IMR-90 (cell line): ENCODE results near the gene ITGA6. TPM values are rescaled to one million over a fixed set of nuclear protein-coding genes. Genes with fewer than 3 reads are reported as not detected.

Experiments
- ATAC-seq: fragments of 200-7000 bp; cut with Tn5 transposase; 2 replicates; pipeline ENCODE4 v1.9.1; 2020; ENCODE audit warnings: low read depth, mild to moderate bottlenecking, moderate library complexity
- BruUV-seq: library from RNA; stranded (reverse); fragments of 400-500 nt; replicated peaks from 2 replicates; lab custom pipeline; 2021; lab: Mats Ljungman, UMichigan
- CTCF ChIA-PET: fragments of 300-600 bp; formaldehyde crosslinking; extraction: SDS; loops from one replicate; lab custom pipeline; 2021; ENCODE audit warnings: antibody characterized with exemption; lab: Yijun Ruan, JAX
- POLR2A ChIA-PET: fragments of 300-600 bp; sonication (Branson Sonifier 250); formaldehyde crosslinking; loops from one replicate; lab custom pipeline; 2022; ENCODE audit warnings: antibody characterized with exemption; ENCODE audit not compliant: unreplicated experiment; lab: Charles Lee
- DNase-seq: peaks from one replicate; pipeline ENCODE4 v3.0.0; 2013
- H2AFZ ChIP-seq: replicated peaks from 2 replicates; pipeline ENCODE3; 2013; ENCODE audit warnings: low read length, mild to moderate bottlenecking; ENCODE audit not compliant: poor library complexity
- H2AK5ac ChIP-seq: 2 replicates; pipeline ENCODE4 v1.6.1; 2013; ENCODE audit warnings: low read depth, low read length, inconsistent platforms
- H2AK9ac ChIP-seq: replicated peaks from 2 replicates; pipeline ENCODE3; 2013; ENCODE audit warnings: mild to moderate bottlenecking, low read depth, low read length, moderate library complexity; ENCODE audit not compliant: poor library complexity
- H2BK120ac ChIP-seq: 2 replicates; pipeline ENCODE4 v1.6.1; 2013; ENCODE audit warnings: low read depth, low read length, inconsistent platforms
- H2BK15ac ChIP-seq: 3 replicates; pipeline ENCODE4 v1.6.1; 2013; ENCODE audit warnings: low read depth, low read length, inconsistent platforms
- H2BK20ac ChIP-seq: 2 replicates; pipeline ENCODE4 v1.6.1; 2013; ENCODE audit warnings: low read depth, mild to moderate bottlenecking, inconsistent platforms, low read length, moderate library complexity
- H2BK5ac ChIP-seq: 2 replicates; pipeline ENCODE4 v1.6.1; 2013; ENCODE audit warnings: mild to moderate bottlenecking, low read depth, low read length, inconsistent platforms; ENCODE audit not compliant: poor library complexity, severe bottlenecking
- H3K14ac ChIP-seq: replicated peaks from 2 replicates; pipeline ENCODE4 v1.6.1; 2013; ENCODE audit warnings: low read depth, low read length, inconsistent platforms
- H3K18ac ChIP-seq: 2 replicates; pipeline ENCODE4 v1.6.1; 2013; ENCODE audit warnings: low read depth, low read length, control low read depth
- H3K23ac ChIP-seq: 2 replicates; pipeline ENCODE4 v1.6.1; 2013; ENCODE audit warnings: low read depth, low read length, inconsistent platforms
- H3K27ac ChIP-seq: 2 replicates; pipeline ENCODE4 v1.5.1; 2013; ENCODE audit warnings: mild to moderate bottlenecking, control low read depth, low read length; ENCODE audit not compliant: insufficient read depth
- H3K27me3 ChIP-seq: 2 replicates; pipeline ENCODE4 v1.6.1; 2013; ENCODE audit warnings: low read length; ENCODE audit not compliant: control insufficient read depth, insufficient read depth
- H3K36me3 ChIP-seq: 2 replicates; pipeline ENCODE4 v1.6.1; 2013; ENCODE audit warnings: low read length, mixed read lengths; ENCODE audit not compliant: control insufficient read depth, insufficient read depth
- H3K4ac ChIP-seq: 2 replicates; pipeline ENCODE4 v1.6.1; 2013; ENCODE audit warnings: low read depth, low read length, inconsistent platforms
- H3K4me1 ChIP-seq: 2 replicates; pipeline ENCODE4 v1.6.1; 2013; ENCODE audit warnings: low read length, mixed read lengths; ENCODE audit not compliant: control insufficient read depth, insufficient read depth
- H3K4me2 ChIP-seq: 2 replicates; pipeline ENCODE4 v1.6.1; 2013; ENCODE audit warnings: low read depth, mild to moderate bottlenecking, control low read depth, low read length, moderate library complexity
- H3K4me3 ChIP-seq: 2 replicates; pipeline ENCODE4 v1.5.1; 2013; ENCODE audit warnings: low read depth, mild to moderate bottlenecking, control low read depth, low read length, moderate library complexity; ENCODE audit not compliant: insufficient read depth
- H3K56ac ChIP-seq: 2 replicates; pipeline ENCODE4 v1.6.1; 2013; ENCODE audit warnings: low read length, inconsistent platforms; ENCODE audit not compliant: insufficient read depth; ENCODE audit errors: extremely low read depth
- H3K79me1 ChIP-seq, 2 experiments: 2 replicates each; pipeline ENCODE4 v1.6.1; 2013; ENCODE audit warnings: low read length in 2 of 2, inconsistent platforms in 1 of 2, low read depth in 1 of 2
- H3K9ac ChIP-seq: 2 replicates; pipeline ENCODE4 v1.6.1; 2013; ENCODE audit warnings: low read depth, low read length, control low read depth
- H3K9me1 ChIP-seq: 2 replicates; pipeline ENCODE4 v1.6.1; 2013; ENCODE audit warnings: low read length, inconsistent platforms; ENCODE audit not compliant: insufficient read depth
- H3K9me3 ChIP-seq: 2 replicates; pipeline ENCODE4 v1.6.1; 2013; ENCODE audit warnings: low read length; ENCODE audit not compliant: control insufficient read depth, insufficient read depth
- H4K20me1 ChIP-seq: 2 replicates; pipeline ENCODE4 v1.6.1; 2013; ENCODE audit warnings: low read length, inconsistent platforms; ENCODE audit not compliant: insufficient read depth
- H4K5ac ChIP-seq: 2 replicates; pipeline ENCODE4 v1.6.1; 2013; ENCODE audit warnings: mild to moderate bottlenecking, low read depth, low read length, control low read depth
- H4K8ac ChIP-seq, 2 experiments: 2 replicates each; pipeline ENCODE4 v1.6.1; 2013; ENCODE audit warnings: low read depth in 2 of 2, low read length in 2 of 2, control low read depth in 1 of 2, inconsistent platforms in 1 of 2
- H4K91ac ChIP-seq: 2 replicates; pipeline ENCODE4 v1.6.1; 2013; ENCODE audit warnings: low read depth, low read length, inconsistent platforms; ENCODE audit not compliant: insufficient read depth
- BHLHE40 ChIP-seq: fragments of 150-350 bp; IDR thresholded peaks from 2 replicates; pipeline ENCODE4 v1.6.1; 2016; ENCODE audit warnings: mild to moderate bottlenecking, low read depth, low read length
- RCOR1 ChIP-seq: IDR thresholded peaks from 2 replicates; pipeline ENCODE4 v1.6.1; 2012; ENCODE audit warnings: mild to moderate bottlenecking, low read length, improper control_type of control experiment; ENCODE audit not compliant: insufficient replicate concordance
- RFX5 ChIP-seq: IDR thresholded peaks from 2 replicates; pipeline ENCODE4 v1.8.0; 2012; ENCODE audit warnings: low read depth, mild to moderate bottlenecking, low read length, moderate library complexity
- whole genome bisulfite sequencing, 2 experiments: methylation state at CpG; one replicate each; pipeline versions ENCODE4 v1.1.5 to v1.1.7; 2013; ENCODE audit warnings: missing lambda C conversion rate in 2 of 2; ENCODE audit not compliant: insufficient read length in 1 of 2; ENCODE audit errors: extremely low coverage in 2 of 2; 5-methylcytosine and 5-hydroxymethylcytosine counted together
- dilution Hi-C: fragments of 300-500 bp; cut with HindIII; formaldehyde crosslinking; loops from one replicate; pipeline ENCODE4 v1.14.3; 2018; ENCODE audit warnings: low sequenced_read_pairs; ENCODE audit not compliant: unreplicated experiment
- in situ Hi-C: fragments of 300-500 bp; cut with MboI; formaldehyde crosslinking; loops from 3 replicates; pipeline ENCODE4 v1.14.3; 2019; ENCODE audit warnings: low sequenced_read_pairs, inconsistent platforms, mixed read lengths
- intact Hi-C: fragments of 100-400 bp; cut with micrococcal nuclease; formaldehyde crosslinking; loops from 2 replicates; pipeline ENCODE4 v1.10.0; 2022
- polyA plus RNA-seq, 3 experiments: library from polyadenylated mRNA; depleted of rRNA; stranded (reverse); fragments of >200 nt; gene quantifications; 2 replicates each; pipeline ENCODE4 v1.2.3, GENCODE V29; 2012; ENCODE audit warnings: low replicate concordance in 1 of 3
- total RNA-seq: library from RNA; depleted of rRNA; stranded (reverse); fragments of >200 nt; gene quantifications from 2 replicates; pipeline ENCODE4 v1.2.3, GENCODE V29; 2012
- TF ChIP-seq, protein P1 (sequence below): conservative IDR thresholded peaks from 2 replicates; pipeline ENCODE4 v1.5.1; 2012; ENCODE audit warnings: mild to moderate bottlenecking, low read depth, low read length, improper control_type of control experiment
- TF ChIP-seq, protein P2 (sequence below): fragments of 150-350 bp; IDR thresholded peaks from 2 replicates; pipeline ENCODE4 v1.6.1; 2017; ENCODE audit warnings: mild to moderate bottlenecking, antibody characterized with exemption, low read length, low read depth

Gene ITGA6
- total and polyA plus RNA-seq, 2 of the 4 experiments (the other 2 are of a cell fraction) = 12.5 to 43.9 TPM

DNA sequence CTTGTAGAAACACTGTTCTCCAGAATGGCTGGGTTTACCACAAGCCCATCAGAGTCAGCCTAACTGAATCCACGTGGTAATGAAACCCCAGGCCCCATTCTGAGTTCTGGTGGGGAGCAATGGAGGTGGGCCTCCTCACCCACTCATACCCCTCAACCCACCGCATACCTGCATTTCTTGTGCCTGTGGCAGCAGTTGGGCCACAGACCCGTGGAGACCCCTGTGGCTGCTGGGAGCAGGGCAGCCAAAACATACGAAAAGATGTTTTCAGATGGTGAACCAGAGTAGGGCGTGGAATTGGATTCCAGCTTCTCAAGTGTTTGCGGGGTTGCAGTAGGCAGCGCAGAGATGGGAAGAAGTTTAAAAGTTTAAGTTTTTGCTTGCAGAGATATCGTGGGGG, 51.0 kb downstream of the ITGA6 start:
- Histone ChIP-seq H2AK5ac (no peak overlapping the region), H3K79me1 (peaks cover 0 to 2% of the 10 kb centered on the region in 2 experiments; a peak in 1 of 4 replicates), H3K23ac (no peak overlapping the region), H3K18ac (no peak overlapping the region), H4K8ac (no peak overlapping the region), H2BK120ac (no peak overlapping the region), H3K56ac (no peak overlapping the region), H2AFZ (no peak overlapping the region), H3K9me1 (peaks cover 2% of the 10 kb centered on the region; the same call in 1 of the 2 replicates), H3K27ac (no peak overlapping the region), H2BK5ac (no peak overlapping the region), H3K27me3 (no peaks in the 10 kb centered on the region), H3K4me3 (no peak overlapping the region), H3K9ac (no peak overlapping the region), H3K9me3 (no peaks in the 10 kb centered on the region), H2AK9ac (no peak overlapping the region), H2BK20ac (no peak overlapping the region), H3K36me3 (peaks cover 2% of the 10 kb centered on the region; the same call in 1 of the 2 replicates), H3K14ac (no peak overlapping the region), H4K20me1 (no peaks in the 10 kb centered on the region), H3K4ac (no peak overlapping the region), H3K4me1 (peaks cover 6% of the 10 kb centered on the region), H4K91ac (no peak overlapping the region), H3K4me2 (no peak overlapping the region), H4K5ac (no peak overlapping the region), H2BK15ac (no peak overlapping the region)
- ChIA-PET POLR2A (no interaction called here), CTCF (interaction anchor here (1.4 kb wide), 1 partner anchor 351 kb away, joined by 3 read pairs; no protein-coding TSS in a partner anchor)
- no peak for ATAC-seq
- dilution Hi-C loops = no loop called here
- no TSS peak for BruUV-seq
- 98% methylated on average over 5 of the region's 8 CpGs; no CpG with 5 or more reads in 1 of the 2 experiments for WGBS, 2 experiments
- intact Hi-C loops = no loop called here
- DNase-seq = no peak
- in situ Hi-C loops = no loop called here
- TF ChIP-seq RCOR1 = no peak
- no peak for TF ChIP-seq RFX5
- TF ChIP-seq, protein P1, sequence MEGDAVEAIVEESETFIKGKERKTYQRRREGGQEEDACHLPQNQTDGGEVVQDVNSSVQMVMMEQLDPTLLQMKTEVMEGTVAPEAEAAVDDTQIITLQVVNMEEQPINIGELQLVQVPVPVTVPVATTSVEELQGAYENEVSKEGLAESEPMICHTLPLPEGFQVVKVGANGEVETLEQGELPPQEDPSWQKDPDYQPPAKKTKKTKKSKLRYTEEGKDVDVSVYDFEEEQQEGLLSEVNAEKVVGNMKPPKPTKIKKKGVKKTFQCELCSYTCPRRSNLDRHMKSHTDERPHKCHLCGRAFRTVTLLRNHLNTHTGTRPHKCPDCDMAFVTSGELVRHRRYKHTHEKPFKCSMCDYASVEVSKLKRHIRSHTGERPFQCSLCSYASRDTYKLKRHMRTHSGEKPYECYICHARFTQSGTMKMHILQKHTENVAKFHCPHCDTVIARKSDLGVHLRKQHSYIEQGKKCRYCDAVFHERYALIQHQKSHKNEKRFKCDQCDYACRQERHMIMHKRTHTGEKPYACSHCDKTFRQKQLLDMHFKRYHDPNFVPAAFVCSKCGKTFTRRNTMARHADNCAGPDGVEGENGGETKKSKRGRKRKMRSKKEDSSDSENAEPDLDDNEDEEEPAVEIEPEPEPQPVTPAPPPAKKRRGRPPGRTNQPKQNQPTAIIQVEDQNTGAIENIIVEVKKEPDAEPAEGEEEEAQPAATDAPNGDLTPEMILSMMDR = no peak
- TF ChIP-seq, protein P2, sequence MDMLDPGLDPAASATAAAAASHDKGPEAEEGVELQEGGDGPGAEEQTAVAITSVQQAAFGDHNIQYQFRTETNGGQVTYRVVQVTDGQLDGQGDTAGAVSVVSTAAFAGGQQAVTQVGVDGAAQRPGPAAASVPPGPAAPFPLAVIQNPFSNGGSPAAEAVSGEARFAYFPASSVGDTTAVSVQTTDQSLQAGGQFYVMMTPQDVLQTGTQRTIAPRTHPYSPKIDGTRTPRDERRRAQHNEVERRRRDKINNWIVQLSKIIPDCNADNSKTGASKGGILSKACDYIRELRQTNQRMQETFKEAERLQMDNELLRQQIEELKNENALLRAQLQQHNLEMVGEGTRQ = no peak
- no peak for TF ChIP-seq BHLHE40
